Iris pigment epithelial cell (primary cell): ENCODE data around the gene CYP2B6.
"Not testable (repeated sequence)": the region's sequence is repeated elsewhere in the genome, so short reads cannot be mapped to it uniquely, and the experiment has no call there.

ENCODE experiments used
- DNase-seq: peaks from one replicate; pipeline ENCODE4 v3.0.0-alpha.2; 2011; ENCODE audit warnings: low read depth

Gene CYP2B6

DNA sequence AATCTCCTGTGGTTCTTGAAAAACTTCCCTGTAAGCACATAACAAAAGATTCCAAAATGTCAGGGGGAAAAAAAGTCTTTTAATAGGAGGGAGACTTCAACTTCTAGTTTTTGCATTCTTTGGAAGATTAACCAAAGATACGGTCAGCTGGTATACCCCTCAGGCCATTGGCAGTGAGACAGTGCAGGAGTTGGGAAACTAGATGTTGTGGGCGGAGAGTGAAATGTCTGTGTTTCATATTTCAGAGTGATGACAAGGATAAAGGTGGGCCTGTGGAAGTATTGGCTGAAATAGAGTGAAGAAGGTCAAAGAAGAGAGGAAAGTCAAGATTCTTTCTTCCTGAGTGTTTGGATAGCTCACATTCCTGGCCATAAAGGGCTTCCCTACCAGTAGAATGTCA is 40.8 kb downstream of the CYP2B6 start:
- peak; percentile 2 for DNase-seq

DNA sequence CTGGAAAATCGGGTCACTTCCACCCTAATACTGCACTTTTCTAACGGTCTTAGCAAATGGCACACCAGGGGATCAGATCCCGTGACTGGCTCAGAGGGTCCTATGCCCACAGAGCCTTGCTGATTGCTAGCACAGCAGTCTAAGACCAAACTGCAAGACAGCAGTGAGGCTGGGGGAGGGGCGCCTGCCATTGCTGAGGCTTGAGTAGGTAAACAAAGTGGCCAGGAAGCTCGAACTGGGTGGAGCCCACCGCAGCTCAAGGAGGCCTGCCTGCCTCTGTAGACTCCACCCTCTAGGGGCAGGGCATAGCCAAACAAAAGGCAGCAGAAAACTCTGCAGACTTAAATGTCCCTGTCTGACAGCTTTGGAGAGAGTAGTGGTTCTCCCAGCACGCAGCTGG is 42.2 kb downstream of the CYP2B6 start:
- DNase-seq = not testable (repeated sequence)

DNA sequence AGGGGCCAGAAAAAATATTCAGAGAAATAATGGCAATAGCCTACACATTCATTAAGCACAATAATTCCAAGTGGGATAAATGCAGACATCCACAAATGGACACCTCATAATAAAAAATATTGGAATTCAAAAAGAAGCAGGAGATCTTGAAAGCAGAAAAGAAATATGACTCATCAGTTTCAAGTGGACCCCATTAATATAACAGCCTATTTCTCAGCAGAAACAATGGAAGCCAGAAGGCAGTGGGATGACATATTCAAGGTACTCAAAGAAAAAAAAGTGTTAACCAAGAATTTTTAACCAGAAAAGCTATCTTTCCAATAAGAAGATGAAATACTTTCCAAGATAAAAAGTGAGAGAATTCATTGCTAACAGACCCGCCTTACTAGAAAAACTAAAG is 48.7 kb downstream of the CYP2B6 start:
- DNase-seq = no peak

DNA sequence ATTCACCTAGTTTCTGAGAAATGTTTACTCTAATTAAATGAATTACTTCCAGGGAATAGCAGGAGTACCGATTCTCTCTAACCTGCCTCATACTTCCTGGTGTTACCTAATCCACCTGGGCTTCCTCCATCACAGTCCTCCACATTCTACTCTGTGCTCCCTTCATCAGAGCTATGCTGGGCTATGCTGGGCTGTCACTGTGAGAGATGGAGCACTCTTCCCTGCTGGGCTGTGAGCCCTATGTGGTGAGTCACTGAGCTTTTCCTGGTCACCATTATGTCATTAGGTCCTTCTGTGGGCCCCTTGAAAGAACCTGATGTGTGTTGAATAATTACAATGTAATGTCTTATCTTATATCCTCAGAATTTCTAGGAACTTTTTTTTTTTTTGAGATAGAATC is 54.0 kb downstream of the CYP2B6 start:
- DNase-seq = not testable (repeated sequence)

DNA sequence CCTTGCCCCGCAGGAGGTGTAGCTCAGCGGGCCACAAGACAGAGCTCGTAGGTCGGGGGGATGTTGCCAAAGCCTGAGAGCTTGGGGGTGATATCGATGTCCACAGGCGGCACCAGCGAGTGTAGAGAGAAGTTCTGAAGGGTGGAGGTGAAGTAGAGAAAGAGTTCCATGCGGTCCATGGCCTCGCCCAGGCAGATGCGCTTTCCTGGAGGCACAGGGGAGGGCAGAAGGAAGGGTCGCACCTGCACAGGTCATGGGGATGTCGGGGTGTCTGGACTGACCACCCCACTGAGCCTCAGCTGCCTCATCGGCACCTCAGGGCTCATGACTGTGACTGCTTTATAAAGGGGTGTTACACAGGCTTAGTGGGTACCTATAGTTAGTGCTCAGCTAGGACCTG is 59.3 kb downstream of the CYP2B6 start:
- no peak for DNase-seq

DNA sequence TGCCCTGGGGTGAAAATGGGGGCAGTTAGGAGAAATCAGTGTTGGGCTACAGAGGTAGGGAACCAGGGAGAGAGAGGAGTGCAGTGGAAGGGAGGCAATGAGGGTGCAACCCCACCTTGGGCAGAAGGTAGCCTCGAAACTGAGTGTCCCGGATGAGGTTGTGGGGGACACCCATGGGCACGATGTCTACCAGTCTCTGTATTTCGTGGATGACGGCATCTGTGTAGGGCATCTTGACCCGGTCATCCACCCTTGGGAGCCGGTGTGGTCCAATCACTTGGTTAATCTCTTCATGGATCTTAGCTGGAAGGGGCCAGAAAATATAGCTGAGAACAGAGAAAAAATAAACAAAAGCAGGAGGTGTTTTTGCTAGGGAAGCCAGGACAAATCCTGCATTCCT is 61.1 kb downstream of the CYP2B6 start:
- not testable (repeated sequence) for DNase-seq

DNA sequence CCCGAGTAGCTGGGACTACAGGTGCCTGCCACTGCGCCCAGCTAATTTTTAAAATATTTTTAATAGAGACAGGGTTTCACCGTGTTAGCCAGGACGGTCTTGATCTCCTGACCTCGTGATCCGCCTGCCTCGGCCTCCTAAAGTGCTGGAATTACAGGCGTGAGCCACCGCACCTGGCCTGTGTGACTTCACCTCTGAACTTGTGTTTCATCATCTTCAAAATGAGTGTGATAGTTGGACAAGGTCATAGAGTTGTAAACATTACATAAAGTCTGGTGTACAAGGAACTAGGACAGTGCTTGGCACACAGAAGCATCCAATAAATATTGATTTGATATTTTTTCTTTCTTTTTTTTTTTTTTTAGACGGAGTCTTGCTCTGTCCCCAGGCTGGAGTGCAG is 62.2 kb downstream of the CYP2B6 start:
- DNase-seq = not testable (repeated sequence)

DNA sequence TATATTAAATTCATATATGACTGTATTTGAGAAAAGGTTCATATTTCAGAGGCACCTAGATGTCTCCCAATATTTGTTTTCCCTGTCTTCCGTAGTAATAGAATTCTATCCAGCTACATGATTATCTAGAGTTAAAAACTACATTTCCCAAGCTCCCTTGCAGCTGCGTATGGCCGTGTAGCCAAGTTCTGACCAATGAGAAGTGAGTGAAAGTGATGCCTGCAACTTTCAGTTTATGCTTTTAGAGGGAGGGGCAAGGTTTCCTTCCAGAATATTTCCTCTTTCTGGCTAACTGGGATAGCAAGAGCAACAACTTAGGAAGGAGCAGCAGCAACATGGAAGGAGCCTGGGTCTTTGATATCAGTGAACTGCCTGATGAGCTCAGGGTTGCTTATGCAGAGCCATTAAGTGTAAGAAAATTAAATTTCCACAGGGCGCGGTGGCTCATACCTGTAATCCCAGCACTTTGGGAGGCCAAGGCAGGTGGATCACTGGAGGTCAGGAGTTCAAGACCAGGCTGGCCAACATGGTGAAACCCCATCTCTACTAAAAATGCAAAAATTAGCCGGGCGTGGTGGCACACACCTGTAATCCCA is 74.0 kb downstream of the CYP2B6 start:
- peak; percentile 53 for DNase-seq
